AG04449 (cell line): ENCODE data around the gene PLA2G7.

Experiments used
- CTCF ChIA-PET: fragments of 350-600 bp; formaldehyde crosslinking; extraction: SDS; loops from one replicate; lab custom pipeline; 2021; ENCODE audit warnings: antibody characterized with exemption; lab: Yijun Ruan, JAX
- POLR2A ChIA-PET: fragments of 400-600, 350-600 bp; formaldehyde crosslinking; extraction: SDS; loops from one replicate; lab custom pipeline; 2020; ENCODE audit warnings: antibody characterized with exemption, inconsistent platforms; lab: Yijun Ruan, JAX
- DNase-seq: peaks from one replicate; pipeline ENCODE4 v3.0.0-alpha.2; 2010; ENCODE audit warnings: low read depth, low spot score
- H3K4me3 ChIP-seq: 2 replicates; pipeline ENCODE4 v1.5.1; 2011; ENCODE audit warnings: low read depth, mild to moderate bottlenecking, control low read depth, low read length
- CTCF ChIP-seq: IDR thresholded peaks from one replicate; pipeline ENCODE4 v1.5.1; 2011; ENCODE audit warnings: mild to moderate bottlenecking, moderate library complexity, low read length, control low read depth, inconsistent platforms; ENCODE audit not compliant: insufficient read depth; ENCODE audit errors: missing control alignments

Gene PLA2G7

GRCh38 chr6:46674410-46674809 is 60.8 kb downstream of the PLA2G7 start:
- ChIA-PET CTCF (no interaction called here), POLR2A (no interaction called here)
- TF ChIP-seq CTCF: no peak
- no peak overlapping the region for H3K4me3 ChIP-seq
- no peak for DNase-seq

DNA sequence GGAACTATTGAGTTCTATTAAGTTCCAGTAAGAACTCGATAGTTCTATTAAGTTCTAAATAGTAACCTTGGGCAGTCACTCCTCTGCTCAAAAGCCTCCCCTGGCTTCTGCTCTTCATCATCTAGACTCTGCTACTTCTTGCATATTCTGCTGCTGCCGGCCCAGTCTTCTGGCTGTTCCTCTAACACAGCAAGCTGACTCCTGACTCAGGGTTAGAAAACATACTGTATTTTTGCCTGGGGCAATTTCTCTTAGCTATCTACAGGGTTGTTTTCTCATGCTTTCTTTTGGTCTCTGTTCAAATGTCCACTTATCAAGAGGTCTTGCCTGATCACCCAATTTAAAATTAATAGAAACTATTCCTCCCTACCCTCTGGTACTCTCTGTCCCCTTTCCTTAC is 67.8 kb downstream of the PLA2G7 start:
- no peak for TF ChIP-seq CTCF
- DNase-seq: no peak
- CTCF ChIA-PET: no interaction called here
- POLR2A ChIA-PET: no interaction called here
- H3K4me3 ChIP-seq: no peak overlapping the region

GRCh38 chr6:46661483-46661882 is 73.7 kb downstream of the PLA2G7 start:
- H3K4me3 ChIP-seq: no peak overlapping the region
- TF ChIP-seq CTCF: no peak
- CTCF ChIA-PET: no interaction called here
- DNase-seq: no peak
- POLR2A ChIA-PET: no interaction called here

GRCh38 chr6:46657642-46658041 is 77.5 kb downstream of the PLA2G7 start:
- no peak overlapping the region for H3K4me3 ChIP-seq
- CTCF ChIA-PET: no interaction called here
- DNase-seq: no peak
- POLR2A ChIA-PET: no interaction called here
- TF ChIP-seq CTCF: no peak

DNA sequence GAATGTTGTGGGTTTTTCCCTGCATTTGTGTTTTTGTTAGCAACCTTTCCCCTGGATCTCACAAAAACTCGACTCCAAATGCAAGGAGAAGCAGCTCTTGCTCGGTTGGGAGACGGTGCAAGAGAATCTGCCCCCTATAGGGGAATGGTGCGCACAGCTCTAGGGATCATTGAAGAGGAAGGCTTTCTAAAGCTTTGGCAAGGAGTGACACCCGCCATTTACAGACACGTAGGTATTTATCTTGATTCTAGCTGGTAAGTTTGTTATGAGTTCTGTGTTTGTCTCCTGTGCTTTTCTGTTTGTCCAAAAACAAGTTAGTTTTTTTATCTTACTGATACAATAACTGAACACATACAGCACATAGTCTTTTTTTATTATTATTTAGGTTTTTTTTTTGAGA is 79.4 kb downstream of the PLA2G7 start:
- H3K4me3 ChIP-seq: no peak overlapping the region
- ChIA-PET CTCF (no interaction called here), POLR2A (no interaction called here)
- TF ChIP-seq CTCF: no peak
- DNase-seq: no peak
